Dermis blood vessel endothelial cell (primary cell): ENCODE results near the gene PPP1R11. TPM values are rescaled to one million over a fixed set of nuclear protein-coding genes. Genes with fewer than 3 reads are reported as not detected.
"Not testable (repeated sequence)": the region's sequence is repeated elsewhere in the genome, so short reads cannot be mapped to it uniquely, and the experiment has no call there.

Source experiments
- DNase-seq: peaks from one replicate; pipeline ENCODE4 v3.0.0; 2010
- total RNA-seq: library from RNA; depleted of rRNA; stranded (reverse); fragments of >200 nt; gene quantifications from 2 replicates; pipeline ENCODE4 v1.2.3, GENCODE V29; 2014

Gene PPP1R11
- total RNA-seq, 1 donor from 2014 or later, result 14.0 TPM

GRCh38 chr6:30100154-30100553, 33.2 kb downstream of the PPP1R11 start:
- DNase-seq, result no peak

GRCh38 chr6:30100585-30101443, 33.8 kb downstream of the PPP1R11 start:
- peak; percentile 28 for DNase-seq

- DNase-seq, result peak; percentile 83
These were observed 34.7 kb downstream of the PPP1R11 start for GRCh38 chr6:30101444-30102413.

GRCh38 chr6:30102414-30102969, 35.5 kb downstream of the PPP1R11 start:
- DNase-seq, result no peak

GRCh38 chr6:30102970-30103871, 36.2 kb downstream of the PPP1R11 start:
- DNase-seq, result peak; percentile 91

GRCh38 chr6:30103872-30104179, 36.8 kb downstream of the PPP1R11 start:
- DNase-seq, result no peak

- no peak for DNase-seq
These were observed 37.7 kb downstream of the PPP1R11 start for GRCh38 chr6:30104661-30105060.

- no peak for DNase-seq
These were observed 44.4 kb downstream of the PPP1R11 start for GRCh38 chr6:30111266-30111856.

- DNase-seq, result no peak
These were observed 45.5 kb downstream of the PPP1R11 start for GRCh38 chr6:30112402-30112994.

- DNase-seq, result no peak
These were observed 46.2 kb downstream of the PPP1R11 start, which contains the start of gene TRIM31 for GRCh38 chr6:30113003-30113759. TRIM31 (minus strand) TSS chr6:30113090; CDS start chr6:30112805, 285 bp downstream.

- no peak for DNase-seq
These were observed 46.8 kb downstream of the PPP1R11 start for GRCh38 chr6:30113841-30114240.

GRCh38 chr6:30116724-30117123, 49.7 kb downstream of the PPP1R11 start:
- no peak for DNase-seq

GRCh38 chr6:30118691-30119090, 51.7 kb downstream of the PPP1R11 start:
- DNase-seq, result not testable (repeated sequence)

Other genes starting within 250 kb of the PPP1R11 start
- gene HLA-G, start 239.4 kb upstream of the PPP1R11 start, total RNA-seq, result not detected in 2 replicates
- 595 and 927 TPM in 2 replicates for gene HLA-A, start 124.7 kb upstream of the PPP1R11 start, total RNA-seq
- gene POLR1H, start 5.9 kb upstream of the PPP1R11 start, total RNA-seq, result 14.8 and 39.1 TPM in 2 replicates
- 0.05 TPM in 1 of 2 replicates, not detected in the other for gene RNF39, start 8.6 kb downstream of the PPP1R11 start, total RNA-seq
- not detected in 2 replicates for gene TRIM31, start 45.9 kb downstream of the PPP1R11 start, total RNA-seq
- gene TRIM40, start 68.9 kb downstream of the PPP1R11 start, total RNA-seq, result not detected in 2 replicates
- gene TRIM10, start 94.0 kb downstream of the PPP1R11 start, total RNA-seq, result not detected in 2 replicates
- not detected in 2 replicates for gene TRIM15, start 96.3 kb downstream of the PPP1R11 start, total RNA-seq
- 29.3 and 39.0 TPM in 2 replicates for gene TRIM26, start 146.2 kb downstream of the PPP1R11 start, total RNA-seq